GM12878 (cell line): Measurements from ENCODE around the gene SLC37A1. TPM values are rescaled to one million over a fixed set of nuclear protein-coding genes. Genes with fewer than 3 reads are reported as not detected.

Experiments
- ATAC-seq: fragments of 200-7000 bp; cut with Tn5 transposase; 3 replicates; pipeline ENCODE4 v1.9.1; 2020; ENCODE audit warnings: mild to moderate bottlenecking, moderate library complexity
- BruUV-seq: library from RNA; stranded (reverse); fragments of 400-500 nt; replicated peaks from 2 replicates; lab custom pipeline; 2021; lab: Mats Ljungman, UMichigan
- CTCF ChIA-PET: fragments of 300-600 bp; sonication (Branson Sonifier 250); formaldehyde crosslinking; extraction: SDS; loops from one replicate; lab custom pipeline; 2021; ENCODE audit warnings: inconsistent platforms; lab: Yijun Ruan, JAX
- POLR2A ChIA-PET: fragments of 350-600 bp; formaldehyde crosslinking; extraction: SDS; loops from one replicate; lab custom pipeline; 2021; ENCODE audit warnings: inconsistent platforms; lab: Charles Lee
- RAD21 ChIA-PET: fragments of 300-600 bp; sonication (Branson Sonifier 250); formaldehyde crosslinking; loops from one replicate; lab custom pipeline; 2023; ENCODE audit warnings: antibody characterized with exemption; ENCODE audit not compliant: unreplicated experiment; lab: Charles Lee
- SMC1A ChIA-PET: fragments of 300-600 bp; sonication (Branson Sonifier 250); formaldehyde crosslinking; loops from one replicate; lab custom pipeline; 2023; ENCODE audit not compliant: unreplicated experiment, uncharacterized antibody; lab: Charles Lee
- DNase-seq: peaks from one replicate; pipeline ENCODE4 v3.0.0-alpha.2; 2011; ENCODE audit warnings: low read depth, low spot score
- FAIRE-seq: peaks from 3 replicates; lab custom pipeline; 2011; peaks lifted over from hg19 to GRCh38; lab: Jason Lieb, UNC
- H2AFZ ChIP-seq: 2 replicates; pipeline ENCODE4 v1.6.0; 2011; ENCODE audit warnings: low read depth, low read length, control low read depth; ENCODE audit not compliant: control insufficient read depth
- H3K27ac ChIP-seq: 2 replicates; pipeline ENCODE4 v1.5.1; 2011; ENCODE audit warnings: control low read depth; ENCODE audit not compliant: control insufficient read depth, insufficient read depth
- H3K27me3 ChIP-seq, 2 experiments: replicated peaks in 1 of 2; 2 replicates each; pipeline versions ENCODE4 v1.6.0 to v1.6.1; 2011; ENCODE audit warnings: low read length in 1 of 2; ENCODE audit not compliant: control insufficient read depth in 2 of 2, insufficient read depth in 2 of 2
- H3K36me3 ChIP-seq, 2 experiments: 2 replicates each; pipeline ENCODE4 v1.5.1; 2011; ENCODE audit warnings: low read length in 1 of 2; ENCODE audit not compliant: control insufficient read depth in 2 of 2, insufficient read depth in 2 of 2
- H3K4me1 ChIP-seq: 2 replicates; pipeline ENCODE4 v1.6.1; 2011; ENCODE audit warnings: mild to moderate bottlenecking, low read length, moderate library complexity, mixed read lengths; ENCODE audit not compliant: control insufficient read depth, insufficient read depth
- H3K4me2 ChIP-seq: 2 replicates; pipeline ENCODE4 v1.6.0; 2011; ENCODE audit warnings: control low read depth; ENCODE audit not compliant: control insufficient read depth, insufficient read depth
- H3K4me3 ChIP-seq: fragments of 200-600 bp; sonication (generic); 2 replicates; pipeline ENCODE4 v1.5.1; 2016
- H3K79me2 ChIP-seq: 2 replicates; pipeline ENCODE4 v1.6.0; 2011; ENCODE audit warnings: low read length; ENCODE audit not compliant: control insufficient read depth, insufficient read depth
- H3K9ac ChIP-seq: 2 replicates; pipeline ENCODE4 v1.8.0; 2011; ENCODE audit warnings: low read length, control low read depth, mixed read lengths; ENCODE audit not compliant: control insufficient read depth, insufficient read depth
- H3K9me3 ChIP-seq: replicated peaks from 3 replicates; pipeline ENCODE4 v1.5.1; 2011; ENCODE audit warnings: mild to moderate bottlenecking, low read length; ENCODE audit not compliant: control insufficient read depth, insufficient read depth
- H4K20me1 ChIP-seq: 2 replicates; pipeline ENCODE4 v1.6.0; 2011; ENCODE audit not compliant: control insufficient read depth, insufficient read depth
- BHLHE40 ChIP-seq, 2 experiments: fragments of 450-650 bp in 1 of 2; IDR thresholded peaks; 2 replicates each; pipeline ENCODE4 v1.6.1; 2011 to 2017; ENCODE audit warnings: low read depth in 2 of 2, borderline replicate concordance in 1 of 2, improper control_type of control experiment in 1 of 2, low read length in 1 of 2, mild to moderate bottlenecking in 1 of 2
- CBFB ChIP-seq: IDR thresholded peaks from 2 replicates; pipeline ENCODE4 v1.6.1; 2016; ENCODE audit warnings: antibody characterized with exemption, low read depth
- CEBPB ChIP-seq, 2 experiments: fragments of 150-350 bp in 1 of 2; IDR thresholded peaks; 2 replicates each; pipeline ENCODE4 v1.6.1; 2012 to 2014; ENCODE audit warnings: low read depth in 2 of 2, low read length in 2 of 2, borderline replicate concordance in 1 of 2, inconsistent platforms in 1 of 2
- DPF2 ChIP-seq: fragments of 450-650 bp; IDR thresholded peaks from 2 replicates; pipeline ENCODE4 v1.6.1; 2017; ENCODE audit warnings: mild to moderate bottlenecking
- E2F8 ChIP-seq: fragments of 450-650 bp; IDR thresholded peaks from 2 replicates; pipeline ENCODE4 v1.6.1; 2018; ENCODE audit warnings: mild to moderate bottlenecking, low read depth, moderate library complexity; ENCODE audit not compliant: partially characterized antibody
- ESRRA ChIP-seq: IDR thresholded peaks from 2 replicates; pipeline ENCODE4 v1.6.1; 2012; ENCODE audit warnings: mild to moderate bottlenecking, low read length, improper control_type of control experiment
- ETV6 ChIP-seq, 2 experiments: fragments of 450-650 bp in 1 of 2; IDR thresholded peaks in 1 of 2; conservative IDR thresholded peaks in 1 of 2; 2 replicates each; pipeline ENCODE4 v1.6.1; 2014; ENCODE audit warnings: antibody characterized with exemption in 1 of 2, borderline replicate concordance in 1 of 2, low read depth in 1 of 2, mild to moderate bottlenecking in 1 of 2, moderate library complexity in 1 of 2
- FOXK2 ChIP-seq: fragments of 450-650 bp; IDR thresholded peaks from 2 replicates; pipeline ENCODE4 v1.6.1; 2017; ENCODE audit warnings: mild to moderate bottlenecking, moderate library complexity
- HCFC1 ChIP-seq: fragments of 150-350 bp; IDR thresholded peaks from 2 replicates; pipeline ENCODE4 v1.6.1; 2014; ENCODE audit warnings: low read length
- MEF2A ChIP-seq: IDR thresholded peaks from 2 replicates; pipeline ENCODE4 v1.6.1; 2011; ENCODE audit warnings: low read depth, mild to moderate bottlenecking, low read length, moderate library complexity; ENCODE audit not compliant: insufficient read depth
- MTA2 ChIP-seq: fragments of 450-650 bp; IDR thresholded peaks from 2 replicates; pipeline ENCODE4 v1.6.1; 2016; ENCODE audit warnings: low read depth, mild to moderate bottlenecking, moderate library complexity
- PAX8 ChIP-seq: fragments of 450-650 bp; IDR thresholded peaks from 2 replicates; pipeline ENCODE4 v1.6.1; 2017; ENCODE audit warnings: mild to moderate bottlenecking, moderate library complexity
- POU2F2 ChIP-seq: IDR thresholded peaks from 3 replicates; pipeline ENCODE4 v1.6.1; 2011; ENCODE audit warnings: low read depth, mild to moderate bottlenecking, low read length, borderline replicate concordance
- RBBP5 ChIP-seq: fragments of 200-600 bp; sonication (generic); conservative IDR thresholded peaks from 2 replicates; pipeline ENCODE4 v1.6.1; 2016
- RUNX3 ChIP-seq: IDR thresholded peaks from 2 replicates; pipeline ENCODE4 v1.6.1; 2012; ENCODE audit warnings: low read length, inconsistent platforms
- ZBED1 ChIP-seq: IDR thresholded peaks from 2 replicates; pipeline ENCODE4 v1.6.1; 2016; ENCODE audit warnings: borderline replicate concordance
- ZNF24 ChIP-seq: fragments of 450-650 bp; IDR thresholded peaks from 2 replicates; pipeline ENCODE4 v1.6.1; 2017; ENCODE audit warnings: antibody characterized with exemption, mild to moderate bottlenecking
- WGBS: methylation state at CpG from one replicate; pipeline ENCODE4 v1.1.6; 2016; ENCODE audit warnings: low lambda C conversion rate; ENCODE audit not compliant: insufficient replicate concordance, insufficient coverage; ENCODE audit errors: missing lambda C conversion rate; 5-methylcytosine and 5-hydroxymethylcytosine counted together
- in situ Hi-C: fragments of 300-500 bp; cut with MboI; formaldehyde crosslinking; loops from 9 replicates; pipeline ENCODE4 v1.14.3; 2018; ENCODE audit warnings: mixed read lengths
- intact Hi-C: fragments of 100-400 bp; cut with micrococcal nuclease; formaldehyde crosslinking; loops from one replicate; pipeline ENCODE4 v1.14.2; 2022; ENCODE audit not compliant: unreplicated experiment
- polyA plus RNA-seq, 11 experiments: library from polyadenylated mRNA; depleted of rRNA in 4 of 11; unstranded in 6 of 11; stranded (reverse) in 5 of 11; fragments of >200 nt; fragmentation: Nextera tagmentation in 4 of 11; fragmentation: Illumina TruSeq in 1 of 11; extraction: Ambion mirVana in 4 of 11; extraction: Trizol in 1 of 11; gene quantifications; 1 replicate in 1 of 11; 2 replicates in 10 of 11; pipeline versions ENCODE4 v1.2.1 to v1.2.3, GENCODE V29; 2011 to 2016; ENCODE audit warnings: inconsistent platforms in 2 of 11, missing spikeins in 2 of 11, low read depth in 1 of 11
- total RNA-seq, 4 experiments: library from RNA; depleted of rRNA in 3 of 4; stranded (reverse); fragments of >200 nt in 3 of 4; fragmentation: Illumina TruSeq in 1 of 4; extraction: Trizol in 1 of 4; gene quantifications; 2 replicates each; pipeline versions ENCODE4 v1.2.1 to v1.2.3, GENCODE V29; 2013 to 2021

SLC37A1 gene
- total and polyA plus RNA-seq, 10 of the 15 experiments (the other 5 are each of a cell fraction or from before 2014, with no cell fraction given): 1.1 to 35.5 (median 24.4) TPM

- SMC1A ChIA-PET: interaction anchor here (0.6 kb wide), 1 partner anchor 109 kb away, joined by 4 read pairs; no protein-coding TSS in a partner anchor
Observed at GRCh38 chr21:42572906-42573495, 59.3 kb downstream of the SLC37A1 start.

GRCh38 chr21:42574234-42575027 lies 60.8 kb downstream of the SLC37A1 start:
- Histone ChIP-seq H3K9me3 (peaks cover 4% of the 10 kb centered on the region; the same call in 1 of the 3 replicates), H3K36me3 (peaks cover 0 to 6% of the 10 kb centered on the region in 2 experiments; a peak in 3 of 4 replicates), H3K4me1 (no peaks in the 10 kb centered on the region), H4K20me1 (no peaks in the 10 kb centered on the region), H3K4me3 (no peak overlapping the region), H3K27ac (no peak overlapping the region), H3K79me2 (no peaks in the 10 kb centered on the region), H3K4me2 (no peak overlapping the region), H3K9ac (no peak overlapping the region), H2AFZ (no peak overlapping the region), H3K27me3 (no peaks in the 10 kb centered on the region)
- in situ Hi-C loops (no loop called here), intact Hi-C loops (no loop called here)
- BruUV-seq: no TSS peak
- DNase-seq: no peak
- ATAC-seq: no peak
- ChIA-PET SMC1A (no interaction called here), CTCF (no interaction called here), POLR2A (no interaction called here), RAD21 (no interaction called here)
- WGBS: 97% methylated on average over 7 of the region's 7 CpGs
- FAIRE-seq: no peak
- TF ChIP-seq CBFB: no peak
- TF ChIP-seq BHLHE40 (IDR thresholded peaks at IDR 0.05; ENCODE audit: borderline replicate concordance in 1 of 2, low read depth in 2 of 2, low read length in 1 of 2): no peak
- no peak for TF ChIP-seq DPF2
- no peak for TF ChIP-seq ETV6 (conservative IDR thresholded peaks at IDR 0.05 in 1 of 2, IDR thresholded peaks at IDR 0.05 in 1 of 2; ENCODE audit: borderline replicate concordance in 1 of 2, low read depth in 1 of 2)
- TF ChIP-seq ZBED1: no peak
- no peak for TF ChIP-seq PAX8
- no peak for TF ChIP-seq E2F8
- no peak for TF ChIP-seq HCFC1
- no peak for TF ChIP-seq MEF2A

More at GRCh38 chr21:42572906-42573495, 59.3 kb downstream of the SLC37A1 start:
- ChIA-PET RAD21 (no interaction called here), POLR2A (no interaction called here)
- WGBS: 90% methylated on average over 10 of the region's 12 CpGs
- no peak overlapping the region for H2AFZ ChIP-seq
- H3K4me2 ChIP-seq: no peak overlapping the region
- DNase-seq: no peak
- intact Hi-C loops: no loop called here
- in situ Hi-C loops: no loop called here
- H3K4me3 ChIP-seq: no peak overlapping the region
- peaks cover 6 to 9% of the 10 kb centered on the region in 2 experiments; a peak in 3 of 4 replicates for H3K36me3 ChIP-seq
- H3K27ac ChIP-seq: no peak overlapping the region
- no peak overlapping the region for H3K9ac ChIP-seq
- TF ChIP-seq ZNF24 (no peak), ESRRA (no peak), RBBP5 (no peak), CEBPB (IDR thresholded peaks at IDR 0.05; ENCODE audit: borderline replicate concordance in 1 of 2, low read depth in 2 of 2, low read length in 2 of 2) (no peak), POU2F2 (no peak), RUNX3 (no peak), MTA2 (no peak), FOXK2 (no peak)
- TF ChIP-seq, all 136 proteins: peak for 0
- CTCF ChIA-PET: no interaction called here
- no TSS peak for BruUV-seq
- Histone ChIP-seq H3K79me2 (no peaks in the 10 kb centered on the region), H3K27me3 (no peaks in the 10 kb centered on the region), H3K9me3 (peaks cover 4% of the 10 kb centered on the region; the same call in 1 of the 3 replicates), H4K20me1 (no peaks in the 10 kb centered on the region), H3K4me1 (no peaks in the 10 kb centered on the region)
- FAIRE-seq (no peak), ATAC-seq (no peak)
